ENCODE results near the gene MCOLN1.
A peak's percentile ranks its signal among the peaks of the same experiment; 100 is the strongest.
"Not testable (repeated sequence)": the region's sequence is repeated elsewhere in the genome, so short reads cannot be mapped to it uniquely, and the experiment has no call there.

Gene MCOLN1

GRCh38 chr19:7545300-7545699, 22.9 kb downstream of the MCOLN1 start:
- no peak for DNase-seq

GRCh38 chr19:7545904-7546303, 23.5 kb downstream of the MCOLN1 start:
- DNase-seq: no peak

GRCh38 chr19:7547159-7547558, 24.7 kb downstream of the MCOLN1 start:
- no peak for DNase-seq

DNA sequence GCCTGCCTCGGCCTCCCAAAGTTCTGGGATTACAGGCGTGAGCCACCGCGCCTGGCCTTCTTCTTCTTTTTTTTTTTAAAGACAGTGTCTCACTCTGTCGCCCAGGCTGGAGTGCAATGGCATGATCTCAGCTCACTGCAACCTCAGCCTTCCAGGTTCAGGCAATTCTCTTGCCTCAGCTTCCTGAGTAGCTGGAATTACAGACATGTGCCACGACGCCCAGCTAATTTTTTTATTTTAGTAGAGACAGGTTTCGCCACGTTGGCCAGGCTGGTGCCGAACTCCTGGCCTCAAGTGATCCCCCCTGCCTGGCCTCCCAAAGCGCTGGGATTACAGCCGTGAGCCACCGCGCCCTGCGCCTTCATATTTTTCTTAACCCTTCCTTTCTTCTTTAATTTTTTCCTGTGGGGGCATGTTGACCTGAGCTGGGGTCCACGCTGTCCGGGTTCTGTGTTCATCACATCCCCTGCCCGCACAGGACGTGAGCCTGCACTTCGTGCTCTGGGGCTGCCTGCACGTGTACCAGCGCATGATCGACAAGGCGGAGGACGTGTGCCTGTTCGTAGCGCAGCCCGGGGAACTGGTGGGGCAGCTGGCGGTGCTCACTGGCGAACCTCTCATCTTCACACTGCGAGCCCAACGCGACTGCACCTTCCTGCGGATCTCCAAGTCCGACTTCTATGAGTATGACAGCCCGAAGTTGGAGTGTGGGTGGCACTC, 27.2 kb downstream of the MCOLN1 start:
- DNase-seq: no peak

GRCh38 chr19:7550169-7550770, 27.8 kb downstream of the MCOLN1 start:
- no peak for DNase-seq

- DNase-seq: peak; percentile 22
Measured at GRCh38 chr19:7550987-7551761, 28.8 kb downstream of the MCOLN1 start.

DNA sequence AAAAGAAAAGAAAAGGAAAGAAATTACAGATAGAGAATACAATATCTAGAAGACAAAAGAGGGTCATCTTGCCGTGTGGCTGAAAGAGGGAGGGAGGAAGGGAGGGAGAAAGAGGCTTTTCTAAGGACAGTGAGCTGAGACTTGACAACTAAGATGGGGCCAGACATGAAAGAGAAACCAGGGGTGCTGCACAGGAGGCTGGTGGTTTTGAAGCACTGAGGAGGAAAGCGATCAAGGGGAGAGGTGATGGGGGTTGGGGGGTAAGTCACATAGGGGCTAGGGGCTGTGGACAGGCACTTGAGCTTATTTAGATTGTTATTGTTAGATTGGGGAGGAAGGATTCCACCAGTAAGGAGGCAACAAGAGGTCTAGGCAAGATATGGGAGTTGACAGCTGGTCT, 30.4 kb downstream of the MCOLN1 start:
- DNase-seq: no peak

GRCh38 chr19:7554565-7554964, 32.1 kb downstream of the MCOLN1 start:
- DNase-seq: no peak

DNA sequence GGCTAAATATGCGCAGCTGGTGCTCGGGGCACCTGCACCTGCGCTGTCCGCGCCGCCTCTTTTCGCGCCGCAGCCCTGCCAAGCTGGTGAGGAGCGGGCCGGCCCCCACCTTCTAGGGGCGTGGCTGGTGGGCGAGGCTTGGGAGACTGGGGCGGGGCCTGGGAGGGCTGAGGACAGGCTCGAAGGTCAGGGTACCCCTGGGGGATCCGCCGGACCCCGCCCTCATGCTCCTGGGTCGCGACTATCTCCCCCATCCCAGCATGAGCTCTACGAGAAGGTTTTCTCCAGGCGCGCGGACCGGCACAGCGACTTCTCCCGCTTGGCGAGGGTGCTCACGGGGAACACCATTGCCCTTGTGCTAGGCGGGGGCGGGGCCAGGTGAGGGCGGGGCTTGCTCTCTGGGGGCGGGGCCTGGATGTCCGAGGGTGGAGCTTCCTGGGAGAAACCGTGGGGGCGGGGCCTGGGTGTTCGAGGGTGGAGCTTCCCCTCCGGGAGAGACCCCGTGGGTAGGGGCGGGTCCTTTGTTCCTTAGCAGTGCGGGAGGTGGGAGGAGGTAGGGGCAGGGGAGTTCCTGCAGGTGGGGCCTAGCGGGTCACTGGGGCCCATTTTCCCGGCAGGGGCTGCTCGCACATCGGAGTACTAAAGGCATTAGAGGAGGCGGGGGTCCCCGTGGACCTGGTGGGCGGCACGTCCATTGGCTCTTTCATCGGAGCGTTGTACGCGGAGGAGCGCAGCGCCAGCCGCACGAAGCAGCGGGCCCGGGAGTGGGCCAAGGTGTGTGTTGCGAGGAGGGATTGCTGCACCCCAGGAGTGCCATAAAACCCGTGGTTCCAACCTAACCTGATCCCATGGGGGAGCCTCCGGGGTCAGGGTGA, 32.8 kb downstream of the MCOLN1 start:
- no peak for DNase-seq

DNA sequence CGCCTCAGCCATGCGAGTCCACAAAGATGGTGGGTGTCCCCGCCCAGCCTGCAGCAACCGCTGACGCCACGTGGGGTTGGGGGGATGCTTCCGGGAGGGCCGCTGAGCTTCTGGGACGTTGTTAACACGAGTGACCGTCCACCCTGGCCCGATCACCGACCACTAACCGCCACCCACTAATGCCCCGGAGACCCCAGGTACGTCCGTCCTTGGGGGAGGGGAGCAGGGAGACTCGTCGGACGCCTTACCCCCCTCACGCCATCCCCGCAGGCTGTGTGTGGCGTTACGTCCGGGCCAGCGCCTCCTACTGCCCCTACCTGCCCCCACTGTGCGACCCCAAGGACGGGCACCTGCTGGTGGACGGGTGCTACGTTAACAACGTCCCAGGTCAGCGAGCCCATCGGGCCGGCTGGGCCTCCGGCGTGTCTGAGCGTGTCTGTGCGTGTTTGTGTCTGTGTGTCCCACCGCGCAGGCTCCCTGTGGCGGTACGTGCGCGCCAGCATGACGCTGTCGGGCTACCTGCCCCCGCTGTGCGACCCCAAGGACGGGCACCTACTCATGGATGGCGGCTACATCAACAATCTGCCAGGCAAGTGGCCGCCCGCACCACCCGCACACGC, 34.4 kb downstream of the MCOLN1 start:
- no peak for DNase-seq

GRCh38 chr19:7558667-7559066, 36.2 kb downstream of the MCOLN1 start:
- DNase-seq: no peak

- no peak for DNase-seq
Measured at GRCh38 chr19:7559102-7559501, 36.7 kb downstream of the MCOLN1 start.

DNA sequence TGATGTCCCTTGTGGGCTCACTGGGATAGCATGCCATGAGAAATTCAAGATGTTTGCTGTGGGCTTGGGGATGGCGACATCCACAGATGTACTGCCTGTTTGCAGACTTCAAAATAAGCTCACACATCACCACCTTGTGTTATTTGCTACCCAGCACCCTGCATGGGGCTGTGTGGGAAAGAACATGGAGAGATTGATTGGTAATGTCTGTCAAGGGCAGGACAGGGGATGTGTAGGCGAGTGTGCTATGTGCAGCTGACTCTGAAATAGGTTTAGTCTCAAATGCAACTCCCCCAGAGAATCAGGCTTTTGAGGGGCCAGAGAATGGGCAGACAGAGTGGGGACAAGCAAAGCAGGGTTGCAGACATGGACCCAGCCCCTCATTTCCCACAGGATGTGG, 37.8 kb downstream of the MCOLN1 start:
- DNase-seq: no peak

DNA sequence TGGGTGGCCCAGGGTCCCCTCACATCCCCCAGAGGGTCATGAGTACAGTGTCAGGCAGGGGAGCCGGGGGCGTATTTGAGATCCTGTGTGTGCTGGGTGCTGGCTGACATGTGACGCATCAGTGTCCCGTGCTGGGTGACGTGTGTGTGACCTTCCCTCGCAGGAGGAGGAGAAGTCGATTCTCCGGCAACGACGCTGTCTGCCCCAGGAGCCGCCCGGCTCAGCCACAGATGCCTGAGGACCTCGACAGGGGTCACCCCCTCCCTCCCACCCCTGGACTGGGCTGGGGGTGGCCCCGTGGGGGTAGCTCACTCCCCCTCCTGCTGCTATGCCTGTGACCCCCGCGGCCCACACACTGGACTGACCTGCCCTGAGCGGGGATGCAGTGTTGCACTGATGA, 38.9 kb downstream of the MCOLN1 start:
- DNase-seq: no peak

- DNase-seq: no peak
Measured at GRCh38 chr19:7562646-7563393, 40.4 kb downstream of the MCOLN1 start.

GRCh38 chr19:7564866-7565265, 42.4 kb downstream of the MCOLN1 start:
- no peak for DNase-seq

GRCh38 chr19:7565332-7565731, 42.9 kb downstream of the MCOLN1 start:
- DNase-seq: no peak

DNA sequence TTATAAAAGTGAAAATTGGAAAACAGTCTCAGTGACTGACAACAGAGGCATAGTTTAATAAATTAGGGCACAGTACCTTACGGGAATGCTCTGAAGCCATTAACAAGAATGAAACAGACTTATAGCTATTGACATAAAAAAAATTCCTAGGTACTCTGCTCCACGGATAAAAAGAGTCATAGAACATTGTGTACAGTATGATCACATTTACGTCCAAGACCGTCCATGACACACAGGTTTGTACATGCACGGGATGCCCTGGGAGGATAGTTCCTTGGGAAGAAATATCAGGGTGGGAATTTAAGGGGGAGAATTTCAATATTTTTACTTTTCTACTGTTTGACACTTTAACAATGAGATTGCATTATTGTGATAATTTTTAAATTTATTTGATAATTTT, 48.3 kb downstream of the MCOLN1 start:
- no peak for DNase-seq

DNA sequence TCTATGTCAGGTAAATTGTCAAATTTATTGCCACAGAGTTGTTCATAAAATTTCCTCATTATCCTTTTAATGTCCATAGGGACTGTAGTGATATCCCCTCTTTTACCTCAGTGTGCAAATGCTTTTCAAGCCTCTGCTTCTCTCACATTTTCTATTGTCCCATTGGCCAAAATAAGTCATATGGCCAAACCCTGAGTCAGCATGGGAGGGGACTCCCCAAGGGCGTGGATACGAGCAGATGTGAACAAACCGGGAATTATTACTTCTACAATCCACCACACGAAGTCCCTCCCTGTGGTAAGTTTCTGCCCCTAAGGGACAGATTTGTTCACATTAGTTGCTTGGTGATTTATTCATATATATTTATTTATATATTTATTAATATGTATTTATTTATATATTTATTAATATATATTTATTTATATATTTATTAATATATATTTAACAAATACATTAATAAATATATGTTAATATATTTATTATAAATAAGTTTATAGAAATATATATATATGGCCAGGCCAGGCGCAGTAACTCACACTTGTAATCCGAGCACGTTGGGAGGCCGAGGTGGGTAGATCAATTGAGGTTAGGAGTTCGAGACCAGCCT, 53.1 kb downstream of the MCOLN1 start:
- DNase-seq: no peak

GRCh38 chr19:7577422-7577821, 55.0 kb downstream of the MCOLN1 start:
- DNase-seq: not testable (repeated sequence)

DNA sequence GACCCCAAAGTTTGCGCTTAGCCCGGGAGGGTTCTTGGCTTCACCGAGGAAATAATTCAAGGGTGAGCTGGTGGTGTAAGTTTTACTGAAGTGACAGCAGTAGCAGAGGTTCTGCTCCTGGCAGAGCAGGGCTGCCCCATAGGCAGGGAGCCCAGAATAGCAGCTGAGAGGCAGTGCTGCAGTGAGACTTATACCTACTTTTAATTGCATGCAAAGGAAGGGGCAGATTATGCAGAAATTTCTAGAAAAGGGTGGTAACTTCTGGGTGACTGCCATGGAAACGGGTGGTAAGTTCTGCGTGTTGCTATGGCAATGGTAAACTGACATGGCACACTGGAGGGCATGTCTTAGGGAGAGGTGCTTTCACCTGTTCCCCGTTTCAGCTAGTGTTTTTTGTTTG, 55.7 kb downstream of the MCOLN1 start:
- DNase-seq: no peak

Measured in activated gamma-delta T cell treated with Interleukin-2 at 50 U/mL for 16 hours (primary cell).